Osteoblast (primary cell): ENCODE data around the gene CASP1. TPM values are rescaled to one million over a fixed set of nuclear protein-coding genes. Genes with fewer than 3 reads are reported as not detected.
"Not testable (repeated sequence)": the region's sequence is repeated elsewhere in the genome, so short reads cannot be mapped to it uniquely, and the experiment has no call there.

Source experiments
- DNase-seq: peaks from one replicate; pipeline ENCODE4 v3.0.0; 2011; ENCODE audit warnings: low spot score, mixed read lengths; ENCODE audit not compliant: insufficient read length; ENCODE audit errors: missing footprints
- H2AFZ ChIP-seq: 2 replicates; pipeline ENCODE4 v1.6.0; 2011; ENCODE audit warnings: mild to moderate bottlenecking, low read length
- H3K27ac ChIP-seq: 2 replicates; pipeline ENCODE4 v1.5.1; 2011; ENCODE audit warnings: mild to moderate bottlenecking, low read depth, low read length, moderate library complexity
- H3K27me3 ChIP-seq: 2 replicates; pipeline ENCODE4 v1.6.0; 2012; ENCODE audit warnings: mild to moderate bottlenecking, control low read depth, inconsistent platforms, low read length, moderate library complexity; ENCODE audit not compliant: insufficient read depth
- H3K36me3 ChIP-seq: 2 replicates; pipeline ENCODE4 v1.5.1; 2011; ENCODE audit warnings: mild to moderate bottlenecking, low read length, control low read depth, moderate library complexity; ENCODE audit not compliant: insufficient read depth
- H3K4me1 ChIP-seq: 2 replicates; pipeline ENCODE4 v1.5.1; 2011; ENCODE audit warnings: mild to moderate bottlenecking, low read length, control low read depth, moderate library complexity; ENCODE audit not compliant: insufficient read depth
- H3K4me2 ChIP-seq: 2 replicates; pipeline ENCODE4 v1.6.0; 2011; ENCODE audit warnings: mild to moderate bottlenecking, low read length; ENCODE audit not compliant: insufficient read depth
- H3K4me3 ChIP-seq: fragments of 200-600 bp; sonication (generic); 3 replicates; pipeline ENCODE4 v1.5.1; 2012; ENCODE audit warnings: mild to moderate bottlenecking, low read length, inconsistent platforms; ENCODE audit not compliant: insufficient read depth
- H3K79me2 ChIP-seq: 2 replicates; pipeline ENCODE4 v1.6.0; 2012; ENCODE audit warnings: mild to moderate bottlenecking, low read length, control low read depth, inconsistent platforms; ENCODE audit not compliant: insufficient read depth
- H3K9me3 ChIP-seq: 2 replicates; pipeline ENCODE4 v1.5.1; 2011; ENCODE audit warnings: low read depth, low read length, control low read depth
- H4K20me1 ChIP-seq: 2 replicates; pipeline ENCODE4 v1.6.0; 2012; ENCODE audit warnings: mild to moderate bottlenecking, low read length, control low read depth; ENCODE audit not compliant: insufficient read depth
- CTCF ChIP-seq: IDR thresholded peaks from 2 replicates; pipeline ENCODE4 v1.5.1; 2011; ENCODE audit warnings: mild to moderate bottlenecking, low read depth, low read length, moderate library complexity; ENCODE audit errors: extremely low read depth
- total RNA-seq: library from RNA; depleted of rRNA; stranded (reverse); fragments of >200 nt; gene quantifications from 2 replicates; pipeline ENCODE4 v1.2.3, GENCODE V29; 2012

The CASP1 gene
- total RNA-seq, 1 donor = 14.1 TPM

DNA sequence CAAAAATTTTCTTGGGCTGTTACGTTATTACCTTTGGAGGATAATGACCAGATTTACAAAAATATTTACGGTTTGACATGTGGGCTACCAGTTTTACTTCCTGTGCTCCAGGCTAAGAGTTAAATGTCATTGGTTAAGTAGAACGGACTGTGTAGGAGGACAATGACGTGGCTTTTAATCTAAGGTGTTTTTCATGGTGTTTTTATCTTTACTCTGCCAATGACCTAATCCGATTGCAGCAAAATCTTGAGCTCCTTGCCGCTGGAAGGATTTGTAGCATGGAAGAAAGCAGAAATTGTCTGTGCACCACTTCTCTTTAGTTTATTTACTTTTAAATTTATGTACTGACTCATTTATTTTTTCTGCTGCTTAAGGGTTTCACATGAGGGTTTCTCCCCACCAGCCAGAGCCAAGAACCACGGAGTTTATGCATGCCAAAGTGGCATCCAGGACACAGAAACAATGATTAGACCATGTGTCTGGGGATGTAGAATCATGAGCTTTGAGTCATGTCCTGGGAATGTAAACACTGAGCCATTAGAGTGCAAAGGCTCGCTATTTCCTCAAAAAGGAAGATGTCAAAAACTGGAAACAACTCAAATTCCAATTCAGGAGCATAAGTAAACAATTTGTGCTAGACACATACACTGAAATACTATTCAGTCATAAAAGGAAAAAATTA, 12.1 kb upstream of the CASP1 start:
- no peak for TF ChIP-seq CTCF
- Histone ChIP-seq H3K36me3 (no peaks in the 10 kb centered on the region), H3K4me2 (peak overlapping the region; percentile 63), H3K4me3 (peak overlapping the region; percentile 26), H3K27me3 (no peaks in the 10 kb centered on the region), H3K79me2 (no peaks in the 10 kb centered on the region), H3K4me1 (peaks cover 16% of the 10 kb centered on the region), H3K27ac (peak overlapping the region; percentile 49), H3K9me3 (no peaks in the 10 kb centered on the region), H4K20me1 (no peaks in the 10 kb centered on the region), H2AFZ (no peak overlapping the region)
- peak; percentile 77 for DNase-seq

- H3K4me2 ChIP-seq = peak overlapping the region; percentile 83
- no peaks in the 10 kb centered on the region for H3K27me3 ChIP-seq
- DNase-seq = no peak
- H3K27ac ChIP-seq = no peak overlapping the region
- no peaks in the 10 kb centered on the region for H3K79me2 ChIP-seq
- no peaks in the 10 kb centered on the region for H4K20me1 ChIP-seq
- H3K4me3 ChIP-seq = no peak overlapping the region
- no peak for TF ChIP-seq CTCF
- H3K36me3 ChIP-seq = no peaks in the 10 kb centered on the region
- peak overlapping the region; percentile 24 for H2AFZ ChIP-seq
- no peaks in the 10 kb centered on the region for H3K9me3 ChIP-seq
- H3K4me1 ChIP-seq = peaks cover 16% of the 10 kb centered on the region
Measured at GRCh38 chr11:105045676-105046296, 10.8 kb upstream of the CASP1 start.

GRCh38 chr11:105044557-105045524, 9.9 kb upstream of the CASP1 start, which contains the start of gene CARD16:
CARD16 (minus strand) TSS chr11:105045335; CDS start chr11:105045297, 38 bp downstream.
- H3K4me2 ChIP-seq = peak within 1 kb of the TSS; percentile 83
- not testable (repeated sequence) for H3K27ac ChIP-seq, H3K9me3 ChIP-seq, H4K20me1 ChIP-seq, H3K36me3 ChIP-seq, H3K27me3 ChIP-seq, DNase-seq, H3K79me2 ChIP-seq
- peak within 1 kb of the TSS; percentile 62 for H3K4me3 ChIP-seq
- H3K4me1 ChIP-seq = peaks cover 16% of the 10 kb centered on the region
- H2AFZ ChIP-seq = peak within 1 kb of the TSS; percentile 74

GRCh38 chr11:105042178-105042577, 7.2 kb upstream of the CASP1 start:
- no peak for TF ChIP-seq CTCF
- Histone ChIP-seq H3K79me2 (no peaks in the 10 kb centered on the region), H4K20me1 (no peaks in the 10 kb centered on the region)

More at GRCh38 chr11:105042178-105042577, 7.2 kb upstream of the CASP1 start:
- H3K4me3 ChIP-seq = no peak overlapping the region
- no peak for DNase-seq
- H3K9me3 ChIP-seq = no peaks in the 10 kb centered on the region
- no peak overlapping the region for H3K27ac ChIP-seq
- no peak overlapping the region for H3K4me2 ChIP-seq
- no peaks in the 10 kb centered on the region for H3K36me3 ChIP-seq
- no peaks in the 10 kb centered on the region for H3K27me3 ChIP-seq
- H2AFZ ChIP-seq = no peak overlapping the region
- peaks cover 12% of the 10 kb centered on the region for H3K4me1 ChIP-seq
